Measurements from ENCODE around the gene TMEM179. TPM values are rescaled to one million over a fixed set of nuclear protein-coding genes. Genes with fewer than 3 reads are reported as not detected.

The TMEM179 gene
- total and polyA plus RNA-seq, 8 donors, result 1.1 to 35.3 (median 3.3) TPM

DNA sequence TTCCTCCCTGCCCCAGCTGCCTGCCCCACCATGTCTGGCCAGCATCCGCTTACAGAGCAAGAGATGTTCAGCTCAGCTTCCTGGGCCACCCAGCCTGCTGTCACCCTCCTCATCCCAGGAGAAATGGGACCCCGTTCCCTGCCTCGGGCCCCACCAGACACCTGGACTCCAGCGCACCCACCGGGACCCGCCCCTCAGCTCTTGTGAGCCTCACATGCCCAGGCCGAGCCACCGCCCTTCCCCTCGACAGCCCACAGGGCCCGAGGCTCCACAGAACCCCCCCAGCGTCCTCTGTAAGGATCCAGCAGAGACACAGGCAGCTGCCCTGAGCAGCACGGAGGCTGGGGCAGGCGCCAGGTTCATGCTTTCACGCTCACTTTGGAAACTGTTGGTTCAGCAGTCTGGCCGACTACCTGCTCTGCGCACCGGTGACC is 43.4 kb downstream of the TMEM179 start:
- peaks cover 0 to 7% (median 0%) of the 10 kb centered on the region in 4 donors for H3K27me3 ChIP-seq
- WGBS, 2 donors, result 37 to 44% methylated on average over 17 of the region's 17 CpGs
- peak in 2 of 6 donors; percentile 15 to 48 for DNase-seq

DNA sequence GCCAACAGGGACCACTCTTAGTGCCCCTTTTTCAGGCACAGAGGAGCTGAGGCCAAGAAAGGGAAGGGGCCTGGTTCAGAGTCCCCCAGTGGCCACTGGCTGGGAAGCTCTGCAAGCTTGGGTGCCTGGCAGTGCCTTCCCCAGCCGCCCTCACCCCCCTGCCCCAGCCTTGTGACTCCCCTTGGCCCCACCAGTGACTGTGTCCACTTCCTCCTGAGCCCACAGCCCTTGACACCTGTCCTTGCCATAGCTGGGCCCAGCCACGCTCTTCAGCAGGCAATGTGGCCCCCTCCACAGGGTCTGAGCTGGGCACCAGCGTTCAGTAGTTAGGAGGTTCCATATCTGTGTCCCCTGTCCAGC is 44.0 kb downstream of the TMEM179 start:
- FAIRE-seq, result no peak
- H3K27me3 ChIP-seq, result peaks cover 0 to 7% (median 0%) of the 10 kb centered on the region in 4 donors
- H3K36me3 ChIP-seq, result no peaks in the 10 kb centered on the region
- TF ChIP-seq, protein P1, sequence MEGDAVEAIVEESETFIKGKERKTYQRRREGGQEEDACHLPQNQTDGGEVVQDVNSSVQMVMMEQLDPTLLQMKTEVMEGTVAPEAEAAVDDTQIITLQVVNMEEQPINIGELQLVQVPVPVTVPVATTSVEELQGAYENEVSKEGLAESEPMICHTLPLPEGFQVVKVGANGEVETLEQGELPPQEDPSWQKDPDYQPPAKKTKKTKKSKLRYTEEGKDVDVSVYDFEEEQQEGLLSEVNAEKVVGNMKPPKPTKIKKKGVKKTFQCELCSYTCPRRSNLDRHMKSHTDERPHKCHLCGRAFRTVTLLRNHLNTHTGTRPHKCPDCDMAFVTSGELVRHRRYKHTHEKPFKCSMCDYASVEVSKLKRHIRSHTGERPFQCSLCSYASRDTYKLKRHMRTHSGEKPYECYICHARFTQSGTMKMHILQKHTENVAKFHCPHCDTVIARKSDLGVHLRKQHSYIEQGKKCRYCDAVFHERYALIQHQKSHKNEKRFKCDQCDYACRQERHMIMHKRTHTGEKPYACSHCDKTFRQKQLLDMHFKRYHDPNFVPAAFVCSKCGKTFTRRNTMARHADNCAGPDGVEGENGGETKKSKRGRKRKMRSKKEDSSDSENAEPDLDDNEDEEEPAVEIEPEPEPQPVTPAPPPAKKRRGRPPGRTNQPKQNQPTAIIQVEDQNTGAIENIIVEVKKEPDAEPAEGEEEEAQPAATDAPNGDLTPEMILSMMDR (IDR thresholded peaks at IDR 0.05), result no peak
- no peak overlapping the region for H3K27ac ChIP-seq
- no peaks in the 10 kb centered on the region for H3K9me3 ChIP-seq
- no peak for ATAC-seq
- intact Hi-C loops (cut with DNase I), result loop anchor here in 2 of 3 donors (5.0 to 10.0 kb wide), 2 partner anchors 416 to 423 kb away; partner anchors contain the start of gene KIF26A (in 1 of the 2)
- DNase-seq, result peak in 2 of 6 donors; percentile 35 to 44
- H3K4me3 ChIP-seq, result no peak overlapping the region
- H3K4me1 ChIP-seq, result no peaks in the 10 kb centered on the region
- 45 to 69% methylated on average over 3 of the region's 3 CpGs for WGBS, 2 donors

More for the DNA sequence above, 43.4 kb downstream of the TMEM179 start:
- intact Hi-C loops (cut with DNase I), result loop anchor here in 2 of 3 donors (5.0 to 10.0 kb wide), 2 partner anchors 416 to 424 kb away; partner anchors contain the start of gene KIF26A (in 1 of the 2)
- no peaks in the 10 kb centered on the region for H3K36me3 ChIP-seq
- FAIRE-seq (no peak), ATAC-seq (no peak)
- no peak overlapping the region for H3K4me3 ChIP-seq
- TF ChIP-seq, protein P1 (IDR thresholded peaks at IDR 0.05), result no peak
- no peaks in the 10 kb centered on the region for H3K9me3 ChIP-seq
- no peaks in the 10 kb centered on the region for H3K4me1 ChIP-seq
- H3K27ac ChIP-seq, result no peak overlapping the region

DNA sequence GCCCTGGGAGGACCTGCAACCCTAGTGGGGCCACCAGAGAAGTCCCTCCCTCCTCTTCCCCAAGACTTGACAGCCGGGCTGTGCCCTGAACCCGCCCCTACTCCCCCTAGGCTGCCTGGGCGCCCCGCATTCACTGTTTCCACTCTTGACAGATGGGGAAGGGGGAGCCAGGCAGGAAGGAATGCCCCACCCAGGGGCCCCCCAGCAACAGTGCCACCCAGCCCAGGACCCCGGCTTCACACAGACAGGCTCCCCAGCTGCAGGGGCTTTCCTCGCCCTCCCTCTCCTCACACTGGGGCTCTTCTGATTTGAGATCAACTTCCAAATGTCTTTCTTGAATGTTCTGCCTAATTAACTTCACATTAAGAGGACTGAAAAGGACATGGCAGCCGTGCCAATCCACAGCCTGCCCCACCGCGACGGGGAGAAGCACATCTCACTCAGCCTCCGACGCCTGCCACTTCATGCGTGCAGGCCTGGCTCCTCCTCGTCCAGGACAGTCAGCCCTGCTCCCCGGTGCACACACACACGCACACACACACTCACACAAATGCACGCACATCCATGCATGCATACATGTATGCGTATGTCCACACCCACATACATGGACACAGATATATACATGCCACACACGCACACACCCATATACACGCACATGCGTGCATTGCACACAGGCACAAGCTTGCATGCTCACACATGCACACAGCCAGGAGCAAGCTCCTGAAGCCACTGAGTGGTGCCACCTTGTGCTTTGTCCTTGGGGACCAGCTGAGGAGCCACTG is 44.6 kb downstream of the TMEM179 start:
- peaks cover 0 to 1% (median 0%) of the 10 kb centered on the region in 4 donors for H3K27me3 ChIP-seq
- no peak for FAIRE-seq
- H3K9me3 ChIP-seq, result no peaks in the 10 kb centered on the region
- no peak overlapping the region for H3K27ac ChIP-seq
- H3K4me3 ChIP-seq, result no peak overlapping the region
- H3K4me1 ChIP-seq, result no peaks in the 10 kb centered on the region
- TF ChIP-seq, protein P1 (IDR thresholded peaks at IDR 0.05), result no peak
- WGBS, 2 donors, result 59 to 83% methylated on average over 21 of the region's 21 CpGs
- DNase-seq, result peak in 3 of 6 donors; percentile 4 to 48 (median 45)
- no peak for ATAC-seq
- no peaks in the 10 kb centered on the region for H3K36me3 ChIP-seq
- intact Hi-C loops (cut with DNase I), result loop anchor here in 2 of 3 donors (5.0 to 10.0 kb wide), 2 partner anchors 415 to 423 kb away; partner anchors contain the start of gene KIF26A (in 1 of the 2)

DNA sequence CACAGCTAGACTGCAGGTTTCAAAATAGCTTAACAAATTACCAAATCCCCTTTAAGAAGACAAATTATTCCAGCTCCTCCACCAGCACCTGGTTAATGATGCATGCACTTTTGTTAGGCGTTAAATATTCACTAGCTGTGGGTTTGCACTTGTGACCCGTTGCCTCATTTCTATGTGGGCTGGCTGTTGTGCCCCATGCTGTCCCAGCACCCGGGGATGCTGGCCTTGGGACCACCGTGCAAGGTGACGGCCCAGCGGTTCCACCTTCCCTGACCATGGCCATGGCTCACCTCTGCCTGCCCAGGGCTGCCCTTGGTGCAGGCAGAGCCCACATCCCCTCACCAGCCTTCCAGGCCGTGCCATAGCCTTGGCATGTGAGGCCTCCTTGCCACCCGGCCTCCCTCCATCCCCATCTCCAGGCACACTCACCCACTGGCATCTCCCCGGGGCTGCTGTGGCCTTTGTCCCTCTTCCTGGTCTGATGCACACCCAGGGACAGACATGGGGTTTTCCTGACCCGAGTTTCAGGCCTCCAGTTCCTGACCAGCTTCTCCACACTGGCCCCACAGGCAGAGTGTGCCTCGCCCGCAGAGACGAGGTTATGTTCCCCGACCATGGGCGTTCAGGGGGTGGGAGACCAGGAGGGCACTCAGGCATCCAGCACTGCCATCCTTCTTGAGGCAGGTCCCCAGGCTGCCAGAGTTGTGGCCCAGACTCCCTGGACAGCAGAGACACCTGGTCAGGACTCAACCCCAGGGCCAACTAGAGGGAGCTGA is 45.4 kb downstream of the TMEM179 start:
- DNase-seq (peak in 2 of 6 donors; percentile 46 to 47), ATAC-seq (no peak), FAIRE-seq (no peak)
- Histone ChIP-seq H3K4me3 (no peak overlapping the region), H3K36me3 (no peaks in the 10 kb centered on the region), H3K9me3 (no peaks in the 10 kb centered on the region), H3K27ac (no peak overlapping the region), H3K27me3 (no peaks in the 10 kb centered on the region), H3K4me1 (no peaks in the 10 kb centered on the region)
- TF ChIP-seq, protein P1 (IDR thresholded peaks at IDR 0.05), result no peak
- intact Hi-C loops (cut with DNase I), result no loop called here
- 42 to 54% methylated on average over 15 of the region's 15 CpGs for WGBS, 2 donors

Measured in pancreas (tissue), 10 donors.